ENCODE data around the gene TRPM3. TPM values are rescaled to one million over a fixed set of nuclear protein-coding genes. Genes with fewer than 3 reads are reported as not detected.

TRPM3 gene
- total RNA-seq, 1 experiment from 2014 or later = 2.0 TPM

- Histone ChIP-seq H3K36me3 (replicated peaks; ENCODE audit: control insufficient read depth, insufficient read depth, low read length) (no peaks in the 10 kb centered on the region), H3K4me3 (ENCODE audit: insufficient read depth, low read depth, low read length) (no peak overlapping the region), H3K27me3 (ENCODE audit: control insufficient read depth, insufficient read depth, low read length) (no peaks in the 10 kb centered on the region)
- no peak for DNase-seq
Observed at GRCh38 chr9:70888471-70888870, 232.9 kb downstream of the TRPM3 start.

GRCh38 chr9:70887826-70888225, 233.6 kb downstream of the TRPM3 start:
- no peaks in the 10 kb centered on the region for H3K36me3 ChIP-seq (replicated peaks; ENCODE audit: control insufficient read depth, insufficient read depth, low read length)

GRCh38 chr9:70883963-70884793, 237.2 kb downstream of the TRPM3 start:
- Histone ChIP-seq H3K36me3 (replicated peaks; ENCODE audit: control insufficient read depth, insufficient read depth, low read length) (no peaks in the 10 kb centered on the region), H3K4me3 (ENCODE audit: insufficient read depth, low read depth, low read length) (no peak overlapping the region), H3K27me3 (ENCODE audit: control insufficient read depth, insufficient read depth, low read length) (no peaks in the 10 kb centered on the region)
- no peak for DNase-seq

More at GRCh38 chr9:70887826-70888225, 233.6 kb downstream of the TRPM3 start:
- Histone ChIP-seq H3K4me3 (ENCODE audit: insufficient read depth, low read depth, low read length) (no peak overlapping the region), H3K27me3 (ENCODE audit: control insufficient read depth, insufficient read depth, low read length) (no peaks in the 10 kb centered on the region)
- DNase-seq = no peak

- Histone ChIP-seq H3K36me3 (replicated peaks; ENCODE audit: control insufficient read depth, insufficient read depth, low read length) (no peaks in the 10 kb centered on the region), H3K4me3 (ENCODE audit: insufficient read depth, low read depth, low read length) (no peak overlapping the region), H3K27me3 (ENCODE audit: control insufficient read depth, insufficient read depth, low read length) (no peaks in the 10 kb centered on the region)
- no peak for DNase-seq
Observed at GRCh38 chr9:70883056-70883455, 238.4 kb downstream of the TRPM3 start.

GRCh38 chr9:70881333-70881732, 240.1 kb downstream of the TRPM3 start:
- no peak for DNase-seq
- no peaks in the 10 kb centered on the region for H3K27me3 ChIP-seq (ENCODE audit: control insufficient read depth, insufficient read depth, low read length)
- no peak overlapping the region for H3K4me3 ChIP-seq (ENCODE audit: insufficient read depth, low read depth, low read length)
- H3K36me3 ChIP-seq (replicated peaks; ENCODE audit: control insufficient read depth, insufficient read depth, low read length) = no peaks in the 10 kb centered on the region

- Histone ChIP-seq H3K4me3 (ENCODE audit: insufficient read depth, low read depth, low read length) (no peak overlapping the region), H3K27me3 (ENCODE audit: control insufficient read depth, insufficient read depth, low read length) (no peaks in the 10 kb centered on the region), H3K36me3 (replicated peaks; ENCODE audit: control insufficient read depth, insufficient read depth, low read length) (no peaks in the 10 kb centered on the region)
- DNase-seq = no peak
Observed at GRCh38 chr9:70880535-70880934, 240.9 kb downstream of the TRPM3 start.

GRCh38 chr9:70878576-70878975, 242.8 kb downstream of the TRPM3 start:
- Histone ChIP-seq H3K4me3 (ENCODE audit: insufficient read depth, low read depth, low read length) (no peak overlapping the region), H3K36me3 (replicated peaks; ENCODE audit: control insufficient read depth, insufficient read depth, low read length) (no peaks in the 10 kb centered on the region), H3K27me3 (ENCODE audit: control insufficient read depth, insufficient read depth, low read length) (no peaks in the 10 kb centered on the region)
- no peak for DNase-seq

- no peak for DNase-seq
Observed at GRCh38 chr9:70874451-70874850, 247.0 kb downstream of the TRPM3 start.

GRCh38 chr9:70873506-70873905, 247.9 kb downstream of the TRPM3 start:
- H3K36me3 ChIP-seq (replicated peaks; ENCODE audit: control insufficient read depth, insufficient read depth, low read length) = no peaks in the 10 kb centered on the region
- H3K4me3 ChIP-seq (ENCODE audit: insufficient read depth, low read depth, low read length) = no peak overlapping the region
- DNase-seq = no peak
- no peaks in the 10 kb centered on the region for H3K27me3 ChIP-seq (ENCODE audit: control insufficient read depth, insufficient read depth, low read length)

More at GRCh38 chr9:70874451-70874850, 247.0 kb downstream of the TRPM3 start:
- no peaks in the 10 kb centered on the region for H3K36me3 ChIP-seq (replicated peaks; ENCODE audit: control insufficient read depth, insufficient read depth, low read length)
- H3K27me3 ChIP-seq (ENCODE audit: control insufficient read depth, insufficient read depth, low read length) = no peaks in the 10 kb centered on the region
- H3K4me3 ChIP-seq (ENCODE audit: insufficient read depth, low read depth, low read length) = no peak overlapping the region

- Histone ChIP-seq H3K27me3 (ENCODE audit: control insufficient read depth, insufficient read depth, low read length) (no peaks in the 10 kb centered on the region), H3K36me3 (replicated peaks; ENCODE audit: control insufficient read depth, insufficient read depth, low read length) (no peaks in the 10 kb centered on the region), H3K4me3 (ENCODE audit: insufficient read depth, low read depth, low read length) (no peak overlapping the region)
- no peak for DNase-seq
Observed at GRCh38 chr9:70868661-70869652, 252.5 kb downstream of the TRPM3 start.

GRCh38 chr9:70868041-70868440, 253.4 kb downstream of the TRPM3 start:
- no peak for DNase-seq
- Histone ChIP-seq H3K4me3 (ENCODE audit: insufficient read depth, low read depth, low read length) (no peak overlapping the region), H3K36me3 (replicated peaks; ENCODE audit: control insufficient read depth, insufficient read depth, low read length) (no peaks in the 10 kb centered on the region), H3K27me3 (ENCODE audit: control insufficient read depth, insufficient read depth, low read length) (no peaks in the 10 kb centered on the region)

- no peaks in the 10 kb centered on the region for H3K27me3 ChIP-seq (ENCODE audit: control insufficient read depth, insufficient read depth, low read length)
- H3K36me3 ChIP-seq (replicated peaks; ENCODE audit: control insufficient read depth, insufficient read depth, low read length) = no peaks in the 10 kb centered on the region
- no peak overlapping the region for H3K4me3 ChIP-seq (ENCODE audit: insufficient read depth, low read depth, low read length)
- no peak for DNase-seq
Observed at GRCh38 chr9:70865471-70865870, 255.9 kb downstream of the TRPM3 start.

GRCh38 chr9:70861797-70862196, 259.6 kb downstream of the TRPM3 start:
- H3K4me3 ChIP-seq (ENCODE audit: insufficient read depth, low read depth, low read length) = no peak overlapping the region
- no peaks in the 10 kb centered on the region for H3K36me3 ChIP-seq (replicated peaks; ENCODE audit: control insufficient read depth, insufficient read depth, low read length)
- no peak for DNase-seq
- H3K27me3 ChIP-seq (ENCODE audit: control insufficient read depth, insufficient read depth, low read length) = no peaks in the 10 kb centered on the region

- Histone ChIP-seq H3K4me3 (ENCODE audit: insufficient read depth, low read depth, low read length) (no peak overlapping the region), H3K36me3 (replicated peaks; ENCODE audit: control insufficient read depth, insufficient read depth, low read length) (no peaks in the 10 kb centered on the region), H3K27me3 (ENCODE audit: control insufficient read depth, insufficient read depth, low read length) (no peaks in the 10 kb centered on the region)
- DNase-seq = no peak
Observed at GRCh38 chr9:70861376-70861775, 260.0 kb downstream of the TRPM3 start.

- Histone ChIP-seq H3K4me3 (ENCODE audit: insufficient read depth, low read depth, low read length) (no peak overlapping the region), H3K27me3 (ENCODE audit: control insufficient read depth, insufficient read depth, low read length) (no peaks in the 10 kb centered on the region), H3K36me3 (replicated peaks; ENCODE audit: control insufficient read depth, insufficient read depth, low read length) (no peaks in the 10 kb centered on the region)
- DNase-seq = no peak
Observed at GRCh38 chr9:70859694-70860093, 261.7 kb downstream of the TRPM3 start.

Data from H7 (cell line).